Astrocyte (in vitro differentiated cells and primary cell): Measurements from ENCODE around the gene L3MBTL4. TPM values are rescaled to one million over a fixed set of nuclear protein-coding genes. Genes with fewer than 3 reads are reported as not detected.

ENCODE experiments used
- DNase-seq: peaks from one replicate; pipeline ENCODE4 v3.0.0-alpha.2; 2010; ENCODE audit warnings: low read depth
- FAIRE-seq: peaks from 2 replicates; lab custom pipeline; 2011; peaks lifted over from hg19 to GRCh38; lab: Jason Lieb, UNC
- H2AFZ ChIP-seq: 2 replicates; pipeline ENCODE4 v1.6.0; 2012; ENCODE audit warnings: low read depth, low read length, inconsistent platforms
- H3K27ac ChIP-seq: 2 replicates; pipeline ENCODE4 v1.5.1; 2011; ENCODE audit warnings: low read depth, low read length, inconsistent platforms
- H3K27me3 ChIP-seq: 2 replicates; pipeline ENCODE4 v1.6.0; 2011; ENCODE audit warnings: low read length, inconsistent platforms; ENCODE audit not compliant: insufficient read depth
- H3K36me3 ChIP-seq: 2 replicates; pipeline ENCODE4 v1.5.1; 2011; ENCODE audit warnings: low read length, inconsistent platforms; ENCODE audit not compliant: insufficient read depth
- H3K4me1 ChIP-seq: 2 replicates; pipeline ENCODE4 v1.5.1; 2011; ENCODE audit warnings: low read length, inconsistent platforms; ENCODE audit not compliant: insufficient read depth
- H3K4me2 ChIP-seq: 2 replicates; pipeline ENCODE4 v1.6.0; 2012; ENCODE audit warnings: low read length, inconsistent platforms
- H3K4me3 ChIP-seq: 2 replicates; pipeline ENCODE4 v1.5.1; 2011; ENCODE audit warnings: low read depth, mild to moderate bottlenecking, low read length, inconsistent platforms; ENCODE audit not compliant: insufficient read depth
- H3K79me2 ChIP-seq: 2 replicates; pipeline ENCODE4 v1.6.0; 2012; ENCODE audit warnings: mild to moderate bottlenecking, low read length, inconsistent platforms; ENCODE audit not compliant: insufficient read depth
- H3K9ac ChIP-seq: 2 replicates; pipeline ENCODE4 v1.6.0; 2012; ENCODE audit warnings: mild to moderate bottlenecking, low read length, inconsistent platforms
- H3K9me3 ChIP-seq: 2 replicates; pipeline ENCODE4 v1.5.1; 2012; ENCODE audit warnings: low read depth, mild to moderate bottlenecking, low read length, inconsistent platforms; ENCODE audit not compliant: insufficient read depth
- H4K20me1 ChIP-seq: 2 replicates; pipeline ENCODE4 v1.6.0; 2012; ENCODE audit warnings: low read length, inconsistent platforms; ENCODE audit not compliant: insufficient read depth
- H3K27ac Mint-ChIP-seq: one replicate; pipeline ENCODE4 v1.8.0; 2021; ENCODE audit warnings: mild to moderate bottlenecking, mixed read lengths; ENCODE audit not compliant: unreplicated experiment
- H3K27me3 Mint-ChIP-seq: one replicate; pipeline ENCODE4 v1.8.0; 2021; ENCODE audit warnings: low read depth, mixed read lengths; ENCODE audit not compliant: unreplicated experiment
- H3K36me3 Mint-ChIP-seq: one replicate; pipeline ENCODE4 v1.8.0; 2021; ENCODE audit warnings: low read depth, mixed read lengths; ENCODE audit not compliant: unreplicated experiment
- H3K4me1 Mint-ChIP-seq: one replicate; pipeline ENCODE4 v1.8.0; 2021; ENCODE audit warnings: low read depth, mixed read lengths; ENCODE audit not compliant: unreplicated experiment
- H3K4me3 Mint-ChIP-seq: one replicate; pipeline ENCODE4 v1.8.0; 2021; ENCODE audit warnings: mild to moderate bottlenecking, moderate library complexity, mixed read lengths; ENCODE audit not compliant: unreplicated experiment
- H3K9me3 Mint-ChIP-seq: one replicate; pipeline ENCODE4 v1.8.0; 2021; ENCODE audit warnings: mild to moderate bottlenecking, mixed read lengths; ENCODE audit not compliant: unreplicated experiment
- CTCF ChIP-seq: IDR thresholded peaks from 2 replicates; pipeline ENCODE4 v1.5.1; 2011; ENCODE audit warnings: low read depth, mild to moderate bottlenecking, inconsistent platforms, low read length, moderate library complexity; ENCODE audit not compliant: insufficient read depth
- EZH2 ChIP-seq: IDR thresholded peaks from 2 replicates; pipeline ENCODE4 v1.6.1; 2012; ENCODE audit warnings: mild to moderate bottlenecking, low read length, inconsistent platforms; ENCODE audit not compliant: insufficient read depth
- total RNA-seq: library from RNA; stranded (reverse); gene quantifications from 2 replicates; pipeline ENCODE4 v1.2.1, GENCODE V29; 2021

Gene L3MBTL4
- total RNA-seq, 1 donor from 2014 or later: 0.52 TPM

DNA sequence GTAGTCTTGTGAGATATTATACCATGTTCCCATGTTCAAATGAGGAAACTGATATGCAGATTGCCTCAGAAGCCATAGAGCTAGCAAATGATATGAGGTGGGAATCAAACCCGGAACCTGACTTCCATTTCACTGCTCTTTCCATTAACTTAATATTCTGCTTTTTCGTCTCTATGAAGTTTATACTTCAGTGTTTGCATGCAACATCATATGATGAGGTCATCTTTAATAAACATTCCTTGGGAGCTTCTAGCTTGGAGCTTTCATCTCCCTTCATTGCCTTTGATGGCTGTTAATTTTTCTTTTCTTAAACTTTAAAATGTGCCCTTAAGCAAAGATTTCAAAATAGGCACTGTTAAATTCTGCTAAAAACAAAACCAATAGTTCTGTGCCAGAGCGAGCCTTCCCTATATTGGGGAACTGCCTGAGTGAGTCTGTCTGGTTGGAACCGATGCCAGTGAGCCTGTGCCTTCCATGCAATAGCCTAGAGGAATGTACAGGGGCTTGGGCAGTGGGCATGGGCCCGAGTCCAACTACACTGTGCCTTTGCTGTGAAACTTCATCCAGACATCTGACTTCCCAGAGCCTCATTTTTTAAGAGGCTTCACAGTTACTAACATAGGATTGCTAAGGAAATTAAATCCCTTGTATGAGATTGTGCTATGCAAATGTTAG, 428.3 kb downstream of the L3MBTL4 start:
- Mint-ChIP-seq H3K9me3 (peaks cover 1% of the 10 kb centered on the region), H3K36me3 (no peaks in the 10 kb centered on the region), H3K27ac (no peak overlapping the region), H3K4me3 (no peak overlapping the region), H3K4me1 (no peaks in the 10 kb centered on the region), H3K27me3 (peaks cover 16% of the 10 kb centered on the region)
- Histone ChIP-seq H3K4me3 (no peak overlapping the region), H3K27ac (no peak overlapping the region), H3K27me3 (peaks cover 3% of the 10 kb centered on the region), H3K4me1 (no peaks in the 10 kb centered on the region), H3K9ac (no peak overlapping the region), H3K4me2 (no peak overlapping the region), H4K20me1 (no peaks in the 10 kb centered on the region), H3K79me2 (no peaks in the 10 kb centered on the region), H3K36me3 (no peaks in the 10 kb centered on the region), H2AFZ (no peak overlapping the region), H3K9me3 (no peaks in the 10 kb centered on the region)
- FAIRE-seq: no peak
- no peak for TF ChIP-seq CTCF
- TF ChIP-seq EZH2: no peak
- DNase-seq: no peak

GRCh38 chr18:5984245-5984644, 430.5 kb downstream of the L3MBTL4 start:
- H3K9ac ChIP-seq: no peak overlapping the region
- no peak overlapping the region for H2AFZ ChIP-seq
- no peak overlapping the region for H3K4me3 ChIP-seq
- no peak for FAIRE-seq
- no peak for DNase-seq
- no peak overlapping the region for H3K27ac ChIP-seq
- Mint-ChIP-seq H3K9me3 (no peaks in the 10 kb centered on the region), H3K4me3 (no peak overlapping the region), H3K36me3 (no peaks in the 10 kb centered on the region), H3K27me3 (peaks cover 14% of the 10 kb centered on the region), H3K27ac (no peak overlapping the region), H3K4me1 (no peaks in the 10 kb centered on the region)
- H4K20me1 ChIP-seq: no peaks in the 10 kb centered on the region
- no peaks in the 10 kb centered on the region for H3K79me2 ChIP-seq
- H3K27me3 ChIP-seq: peaks cover 5% of the 10 kb centered on the region
- no peaks in the 10 kb centered on the region for H3K9me3 ChIP-seq
- H3K36me3 ChIP-seq: no peaks in the 10 kb centered on the region
- TF ChIP-seq CTCF: no peak
- TF ChIP-seq EZH2: no peak
- H3K4me2 ChIP-seq: no peak overlapping the region
- no peaks in the 10 kb centered on the region for H3K4me1 ChIP-seq

- FAIRE-seq: no peak
- Mint-ChIP-seq H3K36me3 (no peaks in the 10 kb centered on the region), H3K9me3 (no peaks in the 10 kb centered on the region), H3K27me3 (peaks cover 16% of the 10 kb centered on the region), H3K27ac (no peak overlapping the region), H3K4me1 (no peaks in the 10 kb centered on the region), H3K4me3 (no peak overlapping the region)
- Histone ChIP-seq H3K79me2 (no peaks in the 10 kb centered on the region), H2AFZ (no peak overlapping the region), H3K4me2 (no peak overlapping the region), H3K27ac (no peak overlapping the region), H4K20me1 (no peaks in the 10 kb centered on the region), H3K4me3 (no peak overlapping the region), H3K9me3 (no peaks in the 10 kb centered on the region), H3K9ac (no peak overlapping the region), H3K27me3 (peaks cover 5% of the 10 kb centered on the region), H3K4me1 (no peaks in the 10 kb centered on the region), H3K36me3 (no peaks in the 10 kb centered on the region)
- DNase-seq: no peak
- TF ChIP-seq CTCF: no peak
- TF ChIP-seq EZH2: no peak
Measured at GRCh38 chr18:5983488-5983887, 431.2 kb downstream of the L3MBTL4 start.
